Measurements from ENCODE around the gene HMG20B.
"Not testable (repeated sequence)": the region's sequence is repeated elsewhere in the genome, so short reads cannot be mapped to it uniquely, and the experiment has no call there.

The HMG20B gene

GRCh38 chr19:3557461-3558248 is 15.1 kb upstream of the HMG20B start, which contains the start of gene MFSD12:
Gene MFSD12, minus strand, starts transcription at chr19:3557586. Its CDS starts 183 bp downstream, at chr19:3557403.
- Histone ChIP-seq H3K9me3 (ENCODE audit: insufficient read depth, low read length) (no peaks in the 10 kb centered on the region), H3K4me2 (ENCODE audit: low read length) (peak within 1 kb of the TSS; percentile 93)

DNA sequence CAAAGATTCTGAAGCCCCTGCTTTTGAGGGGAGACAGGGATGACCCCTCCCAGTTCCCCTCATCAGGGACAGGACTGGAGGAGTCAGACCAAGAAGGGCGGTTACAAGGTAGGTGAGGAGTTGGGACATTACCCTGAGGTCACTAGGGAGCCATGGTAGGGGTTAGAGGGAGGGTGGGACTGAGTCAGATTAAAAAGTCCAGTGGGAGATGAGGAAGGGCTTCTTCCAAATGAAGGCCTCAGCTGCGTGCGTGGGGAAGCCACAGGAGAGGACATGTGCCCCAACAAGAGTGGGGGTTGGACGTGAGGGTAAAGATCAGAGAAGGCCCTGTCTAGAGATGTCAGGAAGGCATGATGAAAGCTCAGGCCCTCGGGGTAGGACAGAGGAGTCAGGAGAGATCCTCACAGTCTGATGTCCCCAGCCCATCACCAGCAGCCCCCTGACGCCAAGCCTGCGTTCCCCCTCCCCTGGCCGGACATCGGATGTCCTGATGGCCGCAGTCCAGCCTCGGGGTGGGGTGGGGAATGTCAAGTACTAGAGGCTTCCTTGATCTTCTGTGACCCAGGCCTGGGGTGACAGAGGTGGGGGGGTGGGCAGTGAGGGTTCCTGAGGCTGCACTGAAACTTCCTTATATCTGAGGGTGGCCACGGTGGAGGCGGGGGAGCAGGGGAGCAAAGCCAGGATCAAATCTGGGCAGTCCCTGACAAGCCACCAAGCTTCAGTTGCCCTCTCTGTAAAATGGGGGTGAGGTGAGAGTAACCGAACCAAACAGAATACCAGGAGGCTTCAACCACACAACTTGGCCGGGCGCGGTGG is 8.8 kb upstream of the HMG20B start:
- H3K79me2 ChIP-seq (ENCODE audit: low read length), result no peaks in the 10 kb centered on the region
- H2AFZ ChIP-seq (ENCODE audit: low read depth, low read length), result no peak overlapping the region
- no peak overlapping the region for H3K27ac ChIP-seq (ENCODE audit: low read length)
- no peak overlapping the region for H3K9ac ChIP-seq (ENCODE audit: low read length)
- H3K4me1 ChIP-seq (ENCODE audit: low read length), result no peaks in the 10 kb centered on the region
- H3K36me3 ChIP-seq (replicated peaks; ENCODE audit: low read depth, low read length), result no peaks in the 10 kb centered on the region
- TF ChIP-seq EZH2phosphoT487 (IDR thresholded peaks at IDR 0.05; ENCODE audit: low read depth), result no peak
- TF ChIP-seq, protein P1, sequence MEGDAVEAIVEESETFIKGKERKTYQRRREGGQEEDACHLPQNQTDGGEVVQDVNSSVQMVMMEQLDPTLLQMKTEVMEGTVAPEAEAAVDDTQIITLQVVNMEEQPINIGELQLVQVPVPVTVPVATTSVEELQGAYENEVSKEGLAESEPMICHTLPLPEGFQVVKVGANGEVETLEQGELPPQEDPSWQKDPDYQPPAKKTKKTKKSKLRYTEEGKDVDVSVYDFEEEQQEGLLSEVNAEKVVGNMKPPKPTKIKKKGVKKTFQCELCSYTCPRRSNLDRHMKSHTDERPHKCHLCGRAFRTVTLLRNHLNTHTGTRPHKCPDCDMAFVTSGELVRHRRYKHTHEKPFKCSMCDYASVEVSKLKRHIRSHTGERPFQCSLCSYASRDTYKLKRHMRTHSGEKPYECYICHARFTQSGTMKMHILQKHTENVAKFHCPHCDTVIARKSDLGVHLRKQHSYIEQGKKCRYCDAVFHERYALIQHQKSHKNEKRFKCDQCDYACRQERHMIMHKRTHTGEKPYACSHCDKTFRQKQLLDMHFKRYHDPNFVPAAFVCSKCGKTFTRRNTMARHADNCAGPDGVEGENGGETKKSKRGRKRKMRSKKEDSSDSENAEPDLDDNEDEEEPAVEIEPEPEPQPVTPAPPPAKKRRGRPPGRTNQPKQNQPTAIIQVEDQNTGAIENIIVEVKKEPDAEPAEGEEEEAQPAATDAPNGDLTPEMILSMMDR (IDR thresholded peaks at IDR 0.05; ENCODE audit: low read depth, low read length), result no peak
- H4K20me1 ChIP-seq (ENCODE audit: insufficient read depth, low read length), result no peaks in the 10 kb centered on the region
- no peak overlapping the region for H3K4me3 ChIP-seq (ENCODE audit: low read length)
- H3K27me3 ChIP-seq (ENCODE audit: low read depth, low read length), result no peaks in the 10 kb centered on the region
- no peaks in the 10 kb centered on the region for H3K9me3 ChIP-seq (ENCODE audit: insufficient read depth, low read length)
- no peak overlapping the region for H3K4me2 ChIP-seq (ENCODE audit: low read length)

More at GRCh38 chr19:3557461-3558248, 15.1 kb upstream of the HMG20B start, which contains the start of gene MFSD12:
- Histone ChIP-seq H3K27ac (ENCODE audit: low read length) (peak within 1 kb of the TSS; percentile 60), H3K27me3 (ENCODE audit: low read depth, low read length) (no peaks in the 10 kb centered on the region), H4K20me1 (ENCODE audit: insufficient read depth, low read length) (peaks cover 6% of the 10 kb centered on the region), H3K4me3 (ENCODE audit: low read length) (peak within 1 kb of the TSS; percentile 95), H2AFZ (ENCODE audit: low read depth, low read length) (peak within 1 kb of the TSS; percentile 68), H3K9ac (ENCODE audit: low read length) (peak within 1 kb of the TSS; percentile 90), H3K4me1 (ENCODE audit: low read length) (peaks cover 41% of the 10 kb centered on the region), H3K79me2 (ENCODE audit: low read length) (peaks cover 45% of the 10 kb centered on the region), H3K36me3 (replicated peaks; ENCODE audit: low read depth, low read length) (peaks cover 13% of the 10 kb centered on the region)
- TF ChIP-seq, protein P1 (IDR thresholded peaks at IDR 0.05; ENCODE audit: low read depth, low read length), result no peak
- TF ChIP-seq EZH2phosphoT487 (IDR thresholded peaks at IDR 0.05; ENCODE audit: low read depth), result no peak

DNA sequence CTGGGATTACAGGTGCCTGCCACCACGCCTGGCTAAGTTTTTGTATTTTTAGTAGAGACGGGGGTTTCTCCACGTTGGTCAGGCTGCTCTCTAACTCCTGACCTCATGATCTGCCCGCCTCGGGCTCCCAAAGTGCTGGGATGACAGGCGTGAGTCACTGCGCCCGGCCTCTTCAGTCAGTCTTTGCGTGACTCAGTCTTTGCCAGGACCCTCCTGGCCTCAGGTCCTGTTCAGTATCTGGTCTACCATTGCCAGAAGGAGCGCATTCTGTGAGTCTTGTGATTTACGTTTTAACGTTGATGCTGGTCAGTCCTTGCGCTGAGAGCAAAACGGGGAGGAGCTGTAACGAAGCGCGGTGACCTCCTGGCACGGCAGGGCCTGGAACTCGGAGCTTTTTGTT is 7.6 kb upstream of the HMG20B start:
- Histone ChIP-seq H3K9ac (ENCODE audit: low read length) (no peak overlapping the region), H4K20me1 (ENCODE audit: insufficient read depth, low read length) (no peaks in the 10 kb centered on the region), H3K9me3 (ENCODE audit: insufficient read depth, low read length) (no peaks in the 10 kb centered on the region), H3K27me3 (ENCODE audit: low read depth, low read length) (no peaks in the 10 kb centered on the region), H3K4me2 (ENCODE audit: low read length) (no peak overlapping the region), H3K27ac (ENCODE audit: low read length) (no peak overlapping the region), H3K79me2 (ENCODE audit: low read length) (no peaks in the 10 kb centered on the region), H3K4me3 (ENCODE audit: low read length) (no peak overlapping the region), H2AFZ (ENCODE audit: low read depth, low read length) (no peak overlapping the region), H3K4me1 (ENCODE audit: low read length) (no peaks in the 10 kb centered on the region), H3K36me3 (replicated peaks; ENCODE audit: low read depth, low read length) (no peaks in the 10 kb centered on the region)
- TF ChIP-seq, protein P1 (IDR thresholded peaks at IDR 0.05; ENCODE audit: low read depth, low read length), result no peak
- no peak for TF ChIP-seq EZH2phosphoT487 (IDR thresholded peaks at IDR 0.05; ENCODE audit: low read depth)

- H3K4me2 ChIP-seq (ENCODE audit: low read length); H3K9ac ChIP-seq (ENCODE audit: low read length); H3K36me3 ChIP-seq (replicated peaks; ENCODE audit: low read depth, low read length); H3K27me3 ChIP-seq (ENCODE audit: low read depth, low read length); H2AFZ ChIP-seq (ENCODE audit: low read depth, low read length); H3K4me3 ChIP-seq (ENCODE audit: low read length); H4K20me1 ChIP-seq (ENCODE audit: insufficient read depth, low read length); H3K4me1 ChIP-seq (ENCODE audit: low read length); H3K27ac ChIP-seq (ENCODE audit: low read length); H3K9me3 ChIP-seq (ENCODE audit: insufficient read depth, low read length); H3K79me2 ChIP-seq (ENCODE audit: low read length): not testable (repeated sequence)
These were observed 2.7 kb upstream of the HMG20B start for GRCh38 chr19:3570042-3570441.
